NCI-H146 treated with DMSO at 0.1 percent for 48 hours (cell line): Measurements from ENCODE around the gene ASTE1.
"Not testable (repeated sequence)": the region's sequence is repeated elsewhere in the genome, so short reads cannot be mapped to it uniquely, and the experiment has no call there.

ENCODE experiments used
- DNase-seq: peaks from one replicate; lab custom pipeline; 2025; ENCODE audit not compliant: unreplicated experiment; lab: John Stamatoyannopoulos, UW

ASTE1 gene, protein sequence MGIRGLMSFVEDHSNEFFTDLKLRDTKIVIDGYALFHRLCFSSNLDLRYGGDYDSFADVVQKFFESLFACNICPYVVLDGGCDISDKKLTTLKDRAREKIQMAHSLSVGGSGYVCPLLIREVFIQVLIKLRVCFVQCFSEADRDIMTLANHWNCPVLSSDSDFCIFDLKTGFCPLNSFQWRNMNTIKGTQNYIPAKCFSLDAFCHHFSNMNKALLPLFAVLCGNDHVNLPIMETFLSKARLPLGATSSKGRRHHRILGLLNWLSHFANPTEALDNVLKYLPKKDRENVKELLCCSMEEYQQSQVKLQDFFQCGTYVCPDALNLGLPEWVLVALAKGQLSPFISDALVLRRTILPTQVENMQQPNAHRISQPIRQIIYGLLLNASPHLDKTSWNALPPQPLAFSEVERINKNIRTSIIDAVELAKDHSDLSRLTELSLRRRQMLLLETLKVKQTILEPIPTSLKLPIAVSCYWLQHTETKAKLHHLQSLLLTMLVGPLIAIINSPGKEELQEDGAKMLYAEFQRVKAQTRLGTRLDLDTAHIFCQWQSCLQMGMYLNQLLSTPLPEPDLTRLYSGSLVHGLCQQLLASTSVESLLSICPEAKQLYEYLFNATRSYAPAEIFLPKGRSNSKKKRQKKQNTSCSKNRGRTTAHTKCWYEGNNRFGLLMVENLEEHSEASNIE

DNA sequence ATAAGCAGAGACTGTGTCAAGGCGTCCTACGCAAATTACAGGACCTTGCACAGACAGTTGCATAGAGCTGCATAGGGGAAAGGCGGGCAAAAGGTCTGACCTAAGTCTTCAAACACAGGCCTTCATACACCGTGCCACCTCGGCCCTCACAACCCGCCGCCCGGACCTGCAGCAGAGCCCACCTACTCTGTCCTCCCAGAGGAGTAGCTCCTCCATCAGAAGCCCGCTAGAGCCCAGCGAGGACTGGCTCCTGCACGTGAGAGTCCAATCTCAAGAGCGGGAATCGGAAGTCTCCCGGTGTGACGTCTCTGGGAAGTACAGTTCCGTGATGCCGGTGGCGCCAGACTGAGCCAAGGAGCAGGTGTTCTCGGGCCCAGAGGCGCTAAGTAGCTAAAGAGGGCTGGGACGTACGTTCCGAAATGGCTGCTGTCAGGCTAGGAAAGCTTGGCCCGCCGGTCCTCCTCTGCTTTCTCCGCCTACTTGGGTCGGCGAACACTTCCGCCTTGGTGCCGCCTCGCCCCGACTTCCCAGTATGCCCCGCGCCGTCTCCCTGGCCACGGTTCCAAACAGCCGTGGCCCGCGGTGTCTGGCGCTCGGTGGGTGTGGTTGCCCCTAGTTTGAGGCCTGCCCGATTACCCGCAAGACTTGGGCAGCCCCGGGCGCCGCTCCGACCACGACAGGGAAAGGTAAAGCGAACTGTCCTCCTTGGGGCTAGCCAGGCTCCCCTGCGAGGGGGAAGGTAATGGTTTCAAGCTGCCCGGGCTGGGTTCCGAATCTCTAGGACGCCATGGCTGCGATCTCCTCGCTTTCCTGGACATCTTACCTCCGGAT is at the start of gene ASTE1, which contains the start of gene NEK11:
Gene ASTE1, minus strand, starts transcription at position 505 of the 831 bp plus-strand sequence. CDS start 1,519 bp downstream, outside the sequence.
Gene NEK11, plus strand, starts transcription at position 557 of the 831 bp plus-strand sequence. CDS start 2,832 bp downstream, outside the sequence.
- peak; percentile 97 for DNase-seq

- DNase-seq: no peak
These were observed 49.2 kb upstream of the ASTE1 start for GRCh38 chr3:131075632-131076328.

GRCh38 chr3:131072845-131073244 is 46.2 kb upstream of the ASTE1 start:
- no peak for DNase-seq

DNA sequence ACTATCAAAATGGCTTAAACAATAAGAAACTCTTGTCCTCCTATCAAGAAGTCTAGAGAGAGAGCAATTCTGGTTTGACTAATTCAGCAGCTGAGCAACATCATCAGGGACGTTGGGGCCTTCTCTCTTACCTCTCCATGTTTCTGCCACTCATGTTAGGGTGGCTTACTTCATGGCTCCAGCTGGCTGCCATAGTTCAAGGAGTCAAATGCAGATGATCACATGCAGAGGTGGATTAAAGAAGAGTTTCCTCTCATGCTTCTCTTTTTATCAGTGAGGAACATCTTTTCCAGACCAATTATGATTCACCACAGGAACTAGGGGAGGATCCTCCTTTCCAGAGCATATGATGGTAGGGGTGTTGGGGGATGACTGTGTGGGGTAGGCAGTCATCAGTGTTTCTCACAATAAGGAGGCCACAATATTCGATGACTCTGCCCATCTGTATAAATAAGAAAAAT is 45.5 kb upstream of the ASTE1 start:
- no peak for DNase-seq

GRCh38 chr3:131067983-131068382 is 41.4 kb upstream of the ASTE1 start:
- no peak for DNase-seq

DNA sequence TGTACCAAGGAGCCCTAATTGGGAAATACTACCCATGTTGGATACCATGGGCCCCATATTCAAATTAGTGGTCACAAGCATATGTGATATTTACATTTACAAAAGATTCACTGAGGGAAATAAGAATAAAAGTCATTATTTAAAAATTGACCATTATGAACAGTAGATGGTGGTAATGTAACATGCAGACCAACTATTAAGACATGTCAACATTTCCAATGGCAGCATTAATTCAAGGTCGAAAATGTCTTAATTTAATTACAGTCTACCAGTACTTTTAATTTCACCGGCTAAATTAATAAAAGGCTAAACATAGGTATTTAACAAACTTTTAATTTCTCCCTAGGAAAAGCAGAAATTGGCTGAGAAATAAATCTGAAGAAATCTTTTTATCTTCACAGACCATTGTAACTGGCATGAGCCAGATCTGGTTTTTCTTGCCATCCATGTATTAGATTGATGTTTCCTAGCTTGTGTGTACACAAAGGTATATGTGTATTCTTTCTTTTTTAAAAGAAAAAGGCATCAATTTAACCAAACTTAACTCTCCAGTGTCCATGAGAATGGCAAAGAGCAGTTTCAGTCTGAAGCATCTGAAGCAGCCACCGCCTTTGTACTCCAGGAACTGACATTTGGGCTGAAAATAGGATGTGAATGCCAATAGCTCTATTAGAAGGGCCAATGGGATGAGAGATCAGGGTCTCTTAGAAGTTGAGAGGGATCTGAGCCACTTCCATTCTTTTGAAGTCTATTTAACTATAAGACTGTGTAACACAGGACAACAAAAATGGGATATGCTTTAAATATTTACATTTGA is 26.6 kb upstream of the ASTE1 start:
- DNase-seq: no peak

- no peak for DNase-seq
These were observed 23.4 kb upstream of the ASTE1 start for GRCh38 chr3:131050001-131050400.

DNA sequence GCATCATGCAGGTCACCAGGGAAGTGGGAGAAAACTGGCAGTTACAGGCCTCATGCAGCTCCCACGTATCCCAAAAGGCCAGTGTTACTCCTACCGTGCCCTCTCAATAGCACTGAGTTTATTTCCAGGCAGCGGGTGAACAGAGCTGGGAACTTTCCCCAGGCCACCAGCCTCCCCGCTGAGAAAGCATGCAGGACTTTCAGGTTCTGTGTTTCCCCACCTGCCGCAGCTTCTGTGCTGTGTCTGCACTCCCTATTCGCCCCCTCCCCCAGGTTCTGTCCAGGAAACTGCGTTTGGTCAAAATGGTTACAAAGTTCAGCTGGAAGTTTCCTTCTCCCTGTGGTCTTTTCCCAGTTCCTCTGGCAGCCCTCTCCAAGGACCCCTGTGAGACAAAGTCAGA is 21.4 kb upstream of the ASTE1 start:
- DNase-seq: peak; percentile 35

GRCh38 chr3:131047582-131047981 is 21.0 kb upstream of the ASTE1 start:
- DNase-seq: peak; percentile 66

GRCh38 chr3:131042271-131042985 is 15.8 kb upstream of the ASTE1 start:
- DNase-seq: not testable (repeated sequence)

GRCh38 chr3:131038326-131038725 is 11.7 kb upstream of the ASTE1 start:
- no peak for DNase-seq

GRCh38 chr3:131036986-131037385 is 10.4 kb upstream of the ASTE1 start:
- no peak for DNase-seq

DNA sequence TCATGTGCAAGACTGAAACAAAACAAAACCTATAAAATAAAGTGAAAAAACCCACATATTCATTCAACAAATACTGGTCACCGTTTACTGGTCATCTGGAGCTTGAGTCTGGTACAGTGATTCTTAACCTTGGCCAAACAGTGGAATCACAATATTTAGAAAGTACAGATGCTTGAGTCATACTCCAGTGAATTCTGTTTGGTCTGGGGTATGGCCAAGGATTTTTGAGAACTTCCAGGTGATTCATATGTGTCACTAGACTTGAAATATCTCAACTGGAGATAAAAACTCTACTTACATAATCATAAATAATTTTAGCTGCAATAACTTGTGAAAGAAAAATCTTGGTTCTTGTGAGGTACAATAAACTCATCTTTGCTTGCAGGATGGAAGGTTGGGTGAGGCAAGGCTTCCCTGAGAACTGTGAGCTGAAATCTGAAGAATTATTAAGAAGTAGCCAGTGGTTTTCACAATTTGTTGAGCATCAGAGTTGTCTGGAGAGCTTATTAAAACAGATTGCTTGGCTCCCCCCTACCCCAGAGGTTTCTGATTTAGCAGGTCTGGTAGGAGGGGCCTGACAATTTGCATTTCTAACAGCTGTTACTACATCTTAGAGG is 9.7 kb upstream of the ASTE1 start:
- DNase-seq: no peak

GRCh38 chr3:131033480-131034080 is 7.0 kb upstream of the ASTE1 start:
- DNase-seq: peak; percentile 66

GRCh38 chr3:131031660-131032059 is 5.0 kb upstream of the ASTE1 start:
- DNase-seq: no peak

GRCh38 chr3:131028844-131029243 is 2.2 kb upstream of the ASTE1 start:
- no peak for DNase-seq

- DNase-seq: no peak
These were observed 1.1 kb downstream of the ASTE1 start for GRCh38 chr3:131025539-131025938.

GRCh38 chr3:131020122-131020693 is 6.4 kb downstream of the ASTE1 start:
- no peak for DNase-seq
